OCI-LY3 (cell line): ENCODE results near the gene AANAT.
A peak's percentile ranks its signal among the peaks of the same experiment; 100 is the strongest.

ENCODE experiments used
- H2AFZ ChIP-seq: fragments of 200-600, 300-600 bp; shearing (Covaris generic); 2 replicates; pipeline ENCODE4 v1.6.0; 2014; ENCODE audit warnings: antibody characterized with exemption, low read depth, low read length
- H3K27ac ChIP-seq: fragments of 200-600, 300-600 bp; sonication (generic); 2 replicates; pipeline ENCODE4 v1.5.1; 2014; ENCODE audit warnings: mild to moderate bottlenecking, low read length, moderate library complexity, mixed read lengths
- H3K27me3 ChIP-seq: fragments of 200-600, 300-600 bp; sonication (generic); 2 replicates; pipeline ENCODE4 v1.6.1; 2014; ENCODE audit warnings: low read depth, low read length, mixed read lengths
- H3K36me3 ChIP-seq: fragments of 200-600, 300-600 bp; sonication (generic); replicated peaks from 2 replicates; pipeline ENCODE3; 2014; ENCODE audit warnings: low read depth, low read length, mixed read lengths
- H3K4me1 ChIP-seq: fragments of 300-600, 200-600 bp; sonication (generic); 2 replicates; pipeline ENCODE4 v1.6.1; 2014; ENCODE audit warnings: low read length, mixed read lengths
- H3K4me2 ChIP-seq: fragments of 200-600, 300-600 bp; sonication (generic); 2 replicates; pipeline ENCODE4 v1.6.1; 2014; ENCODE audit warnings: low read length, mixed read lengths
- H3K4me3 ChIP-seq: fragments of 300-600, 200-600 bp; sonication (generic); 2 replicates; pipeline ENCODE4 v1.5.1; 2014; ENCODE audit warnings: antibody characterized with exemption, mild to moderate bottlenecking, low read length, moderate library complexity
- H3K79me2 ChIP-seq: fragments of 300-600, 200-600 bp; shearing (Covaris generic); 2 replicates; pipeline ENCODE4 v1.6.1; 2014; ENCODE audit warnings: mild to moderate bottlenecking, low read length, mixed read lengths
- H3K9ac ChIP-seq: fragments of 300-600, 200-600 bp; shearing (Covaris generic); 2 replicates; pipeline ENCODE4 v1.6.0; 2014; ENCODE audit warnings: mild to moderate bottlenecking, low read length, moderate library complexity
- H3K9me3 ChIP-seq: fragments of 200-600, 300-600 bp; shearing (Covaris generic); 2 replicates; pipeline ENCODE4 v1.6.1; 2014; ENCODE audit warnings: low read length, mixed read lengths; ENCODE audit not compliant: insufficient read depth
- H4K20me1 ChIP-seq: fragments of 200-600, 300-600 bp; sonication (generic); 2 replicates; pipeline ENCODE4 v1.6.1; 2016; ENCODE audit warnings: low read length, mixed read lengths; ENCODE audit not compliant: insufficient read depth
- EZH2phosphoT487 ChIP-seq: fragments of 200-600 bp; shearing (Covaris generic); IDR thresholded peaks from 2 replicates; pipeline ENCODE4 v1.6.1; 2018; ENCODE audit warnings: antibody characterized with exemption, mixed run types, low read depth
- TF ChIP-seq, protein P1 (sequence below): fragments of 200-600, 300-600 bp; sonication (generic); IDR thresholded peaks from 2 replicates; pipeline ENCODE4 v1.5.1; 2014; ENCODE audit warnings: antibody characterized with exemption, low read length, low read depth

AANAT gene

DNA sequence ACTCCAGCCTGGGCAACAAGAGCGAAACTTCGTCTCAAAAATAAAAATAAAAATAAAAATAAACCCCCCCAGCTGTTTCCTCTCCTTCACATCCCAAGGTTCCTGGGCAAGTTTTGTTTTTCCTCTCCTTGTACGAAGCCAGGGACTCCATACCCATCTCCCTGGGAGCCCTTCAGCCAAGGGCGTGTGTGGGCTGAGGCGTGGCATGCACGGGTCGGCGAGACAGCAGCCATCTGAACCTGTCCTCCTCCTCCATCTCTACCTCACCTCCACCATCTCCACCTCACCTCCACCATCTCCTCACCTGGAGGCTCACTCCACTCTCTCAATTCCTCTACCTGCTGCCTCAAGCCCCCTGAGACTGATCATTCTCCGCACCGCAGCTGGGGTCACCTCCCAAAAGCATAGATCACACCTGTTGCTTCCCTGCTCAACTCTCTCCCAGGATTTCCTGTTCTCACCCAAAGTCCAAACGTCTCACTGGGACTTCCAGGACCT is 16.9 kb downstream of the AANAT start:
- TF ChIP-seq, protein P1, sequence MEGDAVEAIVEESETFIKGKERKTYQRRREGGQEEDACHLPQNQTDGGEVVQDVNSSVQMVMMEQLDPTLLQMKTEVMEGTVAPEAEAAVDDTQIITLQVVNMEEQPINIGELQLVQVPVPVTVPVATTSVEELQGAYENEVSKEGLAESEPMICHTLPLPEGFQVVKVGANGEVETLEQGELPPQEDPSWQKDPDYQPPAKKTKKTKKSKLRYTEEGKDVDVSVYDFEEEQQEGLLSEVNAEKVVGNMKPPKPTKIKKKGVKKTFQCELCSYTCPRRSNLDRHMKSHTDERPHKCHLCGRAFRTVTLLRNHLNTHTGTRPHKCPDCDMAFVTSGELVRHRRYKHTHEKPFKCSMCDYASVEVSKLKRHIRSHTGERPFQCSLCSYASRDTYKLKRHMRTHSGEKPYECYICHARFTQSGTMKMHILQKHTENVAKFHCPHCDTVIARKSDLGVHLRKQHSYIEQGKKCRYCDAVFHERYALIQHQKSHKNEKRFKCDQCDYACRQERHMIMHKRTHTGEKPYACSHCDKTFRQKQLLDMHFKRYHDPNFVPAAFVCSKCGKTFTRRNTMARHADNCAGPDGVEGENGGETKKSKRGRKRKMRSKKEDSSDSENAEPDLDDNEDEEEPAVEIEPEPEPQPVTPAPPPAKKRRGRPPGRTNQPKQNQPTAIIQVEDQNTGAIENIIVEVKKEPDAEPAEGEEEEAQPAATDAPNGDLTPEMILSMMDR = no peak
- TF ChIP-seq EZH2phosphoT487 = no peak
- Histone ChIP-seq H3K9me3 (no peaks in the 10 kb centered on the region), H3K79me2 (no peaks in the 10 kb centered on the region), H3K27ac (peak overlapping the region; percentile 53), H3K36me3 (peaks cover 3% of the 10 kb centered on the region), H3K4me1 (peaks cover 53% of the 10 kb centered on the region), H3K4me3 (peak overlapping the region; percentile 50), H3K9ac (peak overlapping the region; percentile 39; the same call in 1 of the 2 replicates), H2AFZ (peak overlapping the region; percentile 54; the same call in 1 of the 2 replicates), H3K27me3 (no peaks in the 10 kb centered on the region), H3K4me2 (peak overlapping the region; percentile 50), H4K20me1 (no peaks in the 10 kb centered on the region)

GRCh38 chr17:76485569-76485968 is 18.2 kb downstream of the AANAT start:
- peaks cover 48% of the 10 kb centered on the region for H3K4me1 ChIP-seq
- no peaks in the 10 kb centered on the region for H3K27me3 ChIP-seq
- H4K20me1 ChIP-seq = no peaks in the 10 kb centered on the region
- no peaks in the 10 kb centered on the region for H3K9me3 ChIP-seq
- H2AFZ ChIP-seq = no peak overlapping the region
- H3K79me2 ChIP-seq = no peaks in the 10 kb centered on the region
- H3K27ac ChIP-seq = no peak overlapping the region
- H3K4me3 ChIP-seq = no peak overlapping the region
- TF ChIP-seq EZH2phosphoT487 = no peak
- TF ChIP-seq, protein P1 = no peak
- peaks cover 3% of the 10 kb centered on the region for H3K36me3 ChIP-seq
- no peak overlapping the region for H3K4me2 ChIP-seq
- H3K9ac ChIP-seq = no peak overlapping the region

- no peak overlapping the region for H2AFZ ChIP-seq
- TF ChIP-seq, protein P1 = no peak
- TF ChIP-seq EZH2phosphoT487 = no peak
- no peak overlapping the region for H3K4me3 ChIP-seq
- H4K20me1 ChIP-seq = no peaks in the 10 kb centered on the region
- H3K4me1 ChIP-seq = peaks cover 41% of the 10 kb centered on the region
- no peaks in the 10 kb centered on the region for H3K27me3 ChIP-seq
- H3K9me3 ChIP-seq = no peaks in the 10 kb centered on the region
- H3K79me2 ChIP-seq = no peaks in the 10 kb centered on the region
- peaks cover 3% of the 10 kb centered on the region for H3K36me3 ChIP-seq
- H3K27ac ChIP-seq = no peak overlapping the region
- H3K9ac ChIP-seq = no peak overlapping the region
- H3K4me2 ChIP-seq = no peak overlapping the region
Measured at GRCh38 chr17:76487451-76488192, 20.2 kb downstream of the AANAT start.

- H3K27me3 ChIP-seq = no peaks in the 10 kb centered on the region
- TF ChIP-seq, protein P1 = no peak
- no peak for TF ChIP-seq EZH2phosphoT487
- H3K4me2 ChIP-seq = no peak overlapping the region
- H2AFZ ChIP-seq = no peak overlapping the region
- no peaks in the 10 kb centered on the region for H3K79me2 ChIP-seq
- no peaks in the 10 kb centered on the region for H3K36me3 ChIP-seq
- H3K9ac ChIP-seq = no peak overlapping the region
- H3K9me3 ChIP-seq = no peaks in the 10 kb centered on the region
- no peaks in the 10 kb centered on the region for H4K20me1 ChIP-seq
- H3K27ac ChIP-seq = no peak overlapping the region
- H3K4me1 ChIP-seq = peaks cover 35% of the 10 kb centered on the region
- H3K4me3 ChIP-seq = no peak overlapping the region
Measured at GRCh38 chr17:76490112-76490710, 22.8 kb downstream of the AANAT start.
